Hematopoietic multipotent progenitor cell treated with erythropoietin and hydrocortisone succinate and interleukin-3 and kit ligand, for 4 days (in vitro differentiated cells): Measurements from ENCODE around the gene TSHZ1.
A peak's percentile ranks its signal among the peaks of the same experiment; 100 is the strongest.

Source experiments
- DNase-seq: peaks from one replicate; pipeline ENCODE4 v3.0.0-alpha.2; 2015

The TSHZ1 gene

DNA sequence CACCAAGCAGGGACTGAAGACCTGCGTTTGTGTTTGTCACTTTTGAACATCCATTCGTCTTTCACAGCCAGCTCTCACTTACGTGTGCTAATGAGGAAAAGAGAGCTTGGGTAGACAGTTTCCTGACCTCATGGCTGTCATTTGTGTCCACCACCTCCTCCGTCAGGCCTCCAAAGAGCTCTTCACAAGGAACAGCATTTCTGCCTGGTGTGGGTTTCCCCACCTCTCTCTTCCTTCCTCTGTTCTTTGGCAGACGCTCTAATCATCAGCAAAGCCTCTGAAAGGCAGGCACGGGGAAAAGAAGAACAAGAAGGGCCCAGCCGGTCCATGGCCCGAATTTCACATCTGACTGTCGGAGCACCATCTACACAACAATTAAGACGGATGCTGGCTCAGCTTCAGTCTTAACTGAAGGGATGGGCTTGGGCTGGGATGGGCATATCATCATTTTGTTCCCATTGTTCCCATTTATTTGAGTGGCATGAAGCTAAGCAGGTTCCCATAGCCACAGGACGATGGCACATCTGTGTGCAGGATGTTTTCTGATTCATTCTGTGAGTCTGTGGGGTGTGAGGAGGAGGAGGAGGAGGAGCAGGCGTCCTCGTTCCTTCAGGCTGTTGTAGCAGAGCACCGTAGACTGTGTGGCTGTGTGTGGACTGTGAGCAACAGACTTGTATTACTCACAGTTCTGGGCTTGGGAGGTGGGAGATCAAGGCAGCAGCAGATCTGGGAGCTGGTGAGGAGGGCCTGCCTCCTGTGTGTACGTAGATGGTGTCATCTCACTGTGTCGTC is 66.4 kb downstream of the TSHZ1 start:
- peak; percentile 25 for DNase-seq

GRCh38 chr18:75277610-75277928 is 67.0 kb downstream of the TSHZ1 start:
- no peak for DNase-seq

- DNase-seq, result no peak
Measured at GRCh38 chr18:75279381-75279780, 68.8 kb downstream of the TSHZ1 start.

DNA sequence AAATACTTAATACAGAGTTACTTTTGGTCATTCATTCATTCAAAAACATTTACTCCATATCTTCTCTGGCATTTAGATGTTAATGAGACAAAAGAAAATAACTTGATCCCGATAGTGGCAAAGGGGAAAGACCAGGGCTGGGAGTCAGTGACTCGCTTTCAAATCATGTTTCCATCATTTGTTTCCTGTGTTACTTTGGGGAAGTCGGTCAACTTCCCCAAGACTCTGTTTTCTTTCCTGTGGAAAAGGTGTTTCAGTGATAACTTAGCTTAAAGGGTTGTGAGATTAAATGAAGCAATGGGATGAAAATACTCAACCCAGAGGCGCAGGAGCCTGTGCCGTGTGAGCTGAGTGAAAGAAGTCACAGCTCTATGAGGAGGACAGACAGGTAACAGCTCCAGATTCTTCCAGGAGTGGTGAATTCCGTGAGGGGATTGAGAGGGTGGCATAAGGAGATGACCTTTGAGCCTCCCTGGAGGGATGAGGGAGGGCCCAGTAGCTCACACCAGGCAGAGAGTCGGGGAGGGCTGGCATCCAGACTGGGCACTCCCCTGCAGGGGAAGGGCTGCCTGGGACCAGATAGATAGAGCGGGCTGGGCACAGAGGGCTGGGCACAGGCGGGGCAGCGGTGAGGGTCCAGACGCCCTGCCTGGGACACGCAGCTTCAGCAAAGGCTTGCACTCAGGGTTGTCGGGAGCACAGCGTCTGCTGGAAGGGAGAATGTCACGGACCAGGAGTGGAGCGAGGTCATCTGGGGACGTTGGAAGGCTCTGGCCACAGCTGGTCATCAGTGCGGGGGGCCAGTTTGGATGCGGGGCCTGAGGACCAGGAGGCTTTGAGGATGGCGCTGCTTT is 70.1 kb downstream of the TSHZ1 start:
- DNase-seq, result peak; percentile 10

- DNase-seq, result no peak
Measured at GRCh38 chr18:75282746-75283145, 72.1 kb downstream of the TSHZ1 start.

DNA sequence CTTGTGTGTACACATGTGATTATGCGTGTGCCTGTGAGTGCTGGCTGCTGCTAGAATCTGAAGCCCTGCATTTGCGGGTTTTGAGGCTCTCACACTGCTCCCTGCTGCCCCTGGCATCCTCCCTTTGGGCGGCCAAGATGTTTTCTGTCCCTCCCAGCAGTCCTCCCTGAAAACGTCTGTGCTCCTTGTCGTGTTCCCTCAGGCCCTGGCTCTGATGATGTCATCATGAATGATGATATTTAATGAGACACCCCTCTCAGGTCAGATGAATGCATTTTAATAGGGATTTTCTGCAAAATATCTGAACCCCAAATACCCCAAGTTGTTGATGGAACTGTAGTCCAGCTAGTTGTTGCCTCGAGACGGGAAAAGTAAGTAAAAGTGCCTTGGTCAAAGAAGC is 73.1 kb downstream of the TSHZ1 start:
- DNase-seq, result no peak

- no peak for DNase-seq
Measured at GRCh38 chr18:75284566-75284965, 74.0 kb downstream of the TSHZ1 start.

GRCh38 chr18:75285876-75286275 is 75.3 kb downstream of the TSHZ1 start:
- no peak for DNase-seq

GRCh38 chr18:75287006-75287405 is 76.4 kb downstream of the TSHZ1 start:
- DNase-seq, result no peak

- DNase-seq, result no peak
Measured at GRCh38 chr18:75287700-75288099, 77.1 kb downstream of the TSHZ1 start.

GRCh38 chr18:75289761-75290160 is 79.2 kb downstream of the TSHZ1 start:
- DNase-seq, result no peak

DNA sequence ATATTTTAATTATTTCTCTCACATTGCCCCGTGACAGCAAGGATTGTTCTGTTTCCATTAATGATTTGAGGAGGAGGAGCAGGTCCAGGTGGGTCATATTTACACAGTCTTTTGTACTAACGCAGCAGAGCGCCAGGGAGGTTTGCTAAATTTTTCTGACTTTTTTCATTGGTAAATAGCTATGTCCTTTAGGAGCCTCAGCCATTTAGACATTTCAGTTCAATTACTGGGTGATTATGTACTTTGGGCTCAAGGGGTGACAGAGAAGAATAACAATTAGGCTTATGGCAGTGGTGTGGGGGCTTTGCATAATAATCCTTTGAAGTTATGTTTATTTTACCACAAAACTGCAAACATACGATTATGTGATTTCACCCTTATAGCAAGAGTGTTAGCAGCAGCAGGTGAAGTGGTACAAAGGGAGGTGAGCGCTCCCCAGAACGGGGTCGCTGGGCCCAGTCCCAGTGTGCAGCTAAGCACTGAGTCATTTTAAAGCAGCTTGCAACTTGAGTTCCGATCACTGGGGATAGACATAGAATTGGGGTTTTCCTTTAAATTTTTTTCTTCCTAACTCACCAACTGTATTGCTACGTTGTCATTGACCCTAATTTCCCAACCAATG is 80.3 kb downstream of the TSHZ1 start:
- DNase-seq, result no peak

- no peak for DNase-seq
Measured at GRCh38 chr18:75291460-75291859, 80.9 kb downstream of the TSHZ1 start.

- DNase-seq, result no peak
Measured at GRCh38 chr18:75293591-75293990, 83.0 kb downstream of the TSHZ1 start.

DNA sequence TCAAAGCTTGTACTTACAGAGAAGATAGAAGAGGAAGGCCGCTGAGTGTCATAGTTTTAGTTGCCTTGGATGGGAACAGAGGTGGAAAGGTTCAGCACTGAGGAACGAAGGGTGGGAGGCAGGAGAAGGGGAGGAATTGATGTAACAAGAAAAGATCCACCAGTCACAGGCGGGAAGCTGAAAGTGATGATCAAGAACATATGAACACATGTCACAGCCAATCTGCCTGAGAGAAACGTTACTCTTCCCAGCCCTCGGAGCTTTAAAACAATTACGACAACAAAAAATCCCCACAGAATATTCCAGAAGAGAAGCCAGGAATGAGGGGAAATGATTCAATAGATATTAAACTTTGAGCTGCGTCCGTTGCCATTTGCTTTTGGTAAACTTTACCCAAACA is 87.1 kb downstream of the TSHZ1 start:
- no peak for DNase-seq

DNA sequence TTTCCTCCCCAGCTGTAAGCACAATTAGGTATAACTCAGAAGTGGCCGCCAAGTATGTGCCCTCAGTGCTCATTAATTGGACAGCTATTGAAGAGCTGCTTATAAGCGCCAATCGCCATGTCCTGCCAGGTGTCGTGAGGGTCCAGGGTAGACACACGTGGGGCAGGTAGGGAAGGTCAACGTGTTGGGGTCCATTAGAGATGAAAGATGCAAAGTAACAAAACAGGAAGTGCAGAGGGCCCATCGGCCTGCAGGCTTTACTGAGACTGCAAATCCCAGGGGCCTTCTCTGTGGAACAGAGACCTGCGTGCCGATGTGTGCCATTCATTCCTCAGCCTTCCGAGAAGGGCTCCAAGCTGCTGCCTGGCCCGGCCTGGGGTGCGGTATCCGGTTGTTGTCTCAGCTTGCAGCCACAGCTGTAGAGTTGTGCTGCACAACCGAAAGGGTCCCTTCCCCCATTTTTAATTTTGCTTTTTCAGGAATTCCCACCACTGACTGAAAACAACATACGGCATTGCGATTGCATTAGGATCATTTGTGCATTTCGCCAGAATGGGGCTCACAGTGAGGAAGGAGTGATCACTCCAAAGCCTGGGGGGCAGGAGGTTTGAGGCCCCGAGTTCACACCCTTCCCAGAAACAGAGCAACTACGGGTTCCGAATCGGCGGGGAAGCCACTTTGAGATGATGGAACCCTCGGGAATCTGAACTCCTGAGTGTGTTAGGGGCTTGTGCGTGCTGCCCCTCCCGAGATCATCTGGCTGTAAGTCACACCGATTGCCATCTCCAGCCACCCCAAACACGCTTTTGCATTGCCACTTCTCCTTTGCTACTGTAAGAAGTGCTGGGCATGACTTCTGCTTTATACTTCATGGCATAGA is 94.3 kb downstream of the TSHZ1 start:
- DNase-seq, result no peak

GRCh38 chr18:75305984-75306383 is 95.4 kb downstream of the TSHZ1 start:
- no peak for DNase-seq

DNA sequence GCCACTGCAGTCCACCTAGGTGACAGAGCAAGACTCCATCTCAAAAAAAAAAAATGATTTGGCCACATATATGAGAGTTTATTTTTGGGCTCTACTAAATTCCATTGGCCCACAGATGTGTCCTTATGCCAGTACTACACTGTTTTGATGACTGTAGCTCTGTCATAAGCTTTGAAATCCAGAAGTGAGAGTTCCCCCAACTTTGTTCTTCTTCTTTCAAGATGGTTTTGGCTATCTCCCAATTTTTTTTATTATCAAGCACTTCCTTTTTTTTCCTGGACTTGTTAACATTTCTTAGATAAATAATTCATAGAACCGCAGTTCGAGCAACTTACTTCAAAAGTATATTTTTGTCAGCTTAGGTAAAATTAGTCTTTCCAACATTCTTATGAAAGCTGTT is 96.9 kb downstream of the TSHZ1 start:
- peak; percentile 70 for DNase-seq

GRCh38 chr18:75309564-75309963 is 99.0 kb downstream of the TSHZ1 start:
- no peak for DNase-seq

- no peak for DNase-seq
Measured at GRCh38 chr18:75314117-75314516, 103.5 kb downstream of the TSHZ1 start.

GRCh38 chr18:75314606-75315005 is 104.0 kb downstream of the TSHZ1 start:
- no peak for DNase-seq

DNA sequence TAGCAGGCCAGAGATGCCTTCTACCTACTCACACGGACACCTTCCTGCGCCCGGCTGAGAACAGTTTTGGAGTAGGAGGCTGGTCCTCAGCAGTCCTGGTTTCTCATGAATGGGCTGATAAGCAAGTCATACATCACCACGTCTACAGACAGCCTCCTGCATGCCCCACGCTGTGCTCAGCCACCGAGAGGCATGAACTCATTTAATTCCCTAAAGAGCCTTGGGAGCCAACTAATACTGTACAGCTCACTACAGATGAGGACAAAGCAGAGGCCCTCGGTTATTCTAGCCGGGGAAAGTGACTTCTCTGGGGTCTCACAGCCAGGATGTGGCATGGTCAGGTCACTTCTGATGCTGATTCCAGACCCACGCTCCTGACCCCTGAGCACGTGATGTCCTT is 105.6 kb downstream of the TSHZ1 start:
- no peak for DNase-seq

GRCh38 chr18:75316826-75317225 is 106.2 kb downstream of the TSHZ1 start:
- DNase-seq, result no peak
